H4 (cell line): ENCODE results near the gene PHKB. TPM values are rescaled to one million over a fixed set of nuclear protein-coding genes. Genes with fewer than 3 reads are reported as not detected.
"Not testable (repeated sequence)": the region's sequence is repeated elsewhere in the genome, so short reads cannot be mapped to it uniquely, and the experiment has no call there.

Experiments used
- DNase-seq: peaks from one replicate; pipeline ENCODE4 v3.0.0-alpha.2; 2015; ENCODE audit warnings: low spot score
- total RNA-seq: library from RNA; depleted of rRNA; stranded (reverse); fragments of >200 nt; shearing (Covaris generic); gene quantifications from 2 replicates; pipeline ENCODE4 v1.2.3, GENCODE V29; 2014; rRNA removed

PHKB gene
- 43.0 and 46.4 TPM in 2 replicates for total RNA-seq

GRCh38 chr16:47460711-47461597 is at the start of gene PHKB, which contains the start of gene ITFG1:
PHKB (plus strand) TSS chr16:47461331; CDS start chr16:47461351, 20 bp downstream.
ITFG1 (minus strand) TSS chr16:47461063; CDS start chr16:47461045, 18 bp downstream.
- DNase-seq: peak; percentile 88

- DNase-seq: no peak
These were observed 48.1 kb upstream of the PHKB start for GRCh38 chr16:47413041-47413440.

DNA sequence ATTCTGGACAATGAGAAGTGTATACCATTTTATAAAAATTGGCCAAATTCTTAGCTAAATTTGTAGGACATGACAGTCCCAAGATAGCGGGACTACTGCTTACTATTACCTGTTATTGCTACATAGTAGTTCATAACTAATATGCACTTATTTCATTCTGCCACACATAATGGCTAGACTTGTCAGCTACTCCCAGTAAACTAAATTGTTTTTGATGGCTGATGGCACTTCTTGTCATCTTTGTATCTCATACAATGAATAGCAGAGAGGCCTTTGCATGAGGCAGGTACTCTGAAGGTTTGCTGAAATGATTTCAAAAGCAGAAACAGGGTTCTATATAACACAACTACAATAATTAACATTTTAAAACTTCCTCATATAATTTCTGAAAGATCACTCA is 44.3 kb upstream of the PHKB start:
- no peak for DNase-seq

- no peak for DNase-seq
These were observed 36.3 kb upstream of the PHKB start for GRCh38 chr16:47424846-47425245.

GRCh38 chr16:47426806-47427205 is 34.3 kb upstream of the PHKB start:
- no peak for DNase-seq

DNA sequence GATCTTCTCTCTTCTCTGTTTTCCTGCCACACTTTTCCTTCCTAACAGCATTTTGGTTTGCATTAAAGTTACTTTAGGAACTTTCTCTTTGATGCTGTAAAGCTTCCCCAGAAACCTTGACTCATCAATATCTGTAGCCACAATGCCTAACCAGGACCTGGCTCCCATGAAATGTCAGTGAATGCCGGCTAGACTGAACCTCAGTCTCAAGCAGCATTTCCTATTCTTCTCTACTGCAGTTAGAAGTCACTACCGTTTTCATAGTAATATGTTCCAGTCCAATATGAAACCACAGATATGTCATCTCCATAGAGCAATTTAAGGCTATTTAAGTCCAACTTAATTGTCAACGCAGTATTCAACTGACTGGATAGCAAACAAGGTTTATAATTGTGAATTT is 29.2 kb upstream of the PHKB start:
- no peak for DNase-seq

DNA sequence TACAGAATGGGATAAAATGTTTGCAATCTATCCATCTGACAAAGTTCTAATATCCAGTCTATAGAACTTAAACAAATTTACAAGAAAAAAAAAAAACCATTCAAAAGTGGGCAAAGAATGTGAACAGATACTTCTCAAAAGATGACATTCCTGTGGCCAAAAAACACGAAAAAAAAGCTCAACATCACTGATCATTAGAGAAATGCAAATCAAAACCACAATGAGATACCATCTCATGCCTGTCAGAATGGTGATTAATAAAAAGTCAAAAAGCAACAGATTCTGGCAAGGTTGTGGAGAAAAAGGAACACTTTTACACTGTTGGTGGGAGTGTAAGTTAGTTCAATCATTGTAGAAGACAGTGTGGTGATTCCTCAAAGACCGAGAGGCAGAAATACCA is 26.9 kb upstream of the PHKB start:
- not testable (repeated sequence) for DNase-seq

- not testable (repeated sequence) for DNase-seq
These were observed 21.1 kb upstream of the PHKB start for GRCh38 chr16:47440066-47440465.

DNA sequence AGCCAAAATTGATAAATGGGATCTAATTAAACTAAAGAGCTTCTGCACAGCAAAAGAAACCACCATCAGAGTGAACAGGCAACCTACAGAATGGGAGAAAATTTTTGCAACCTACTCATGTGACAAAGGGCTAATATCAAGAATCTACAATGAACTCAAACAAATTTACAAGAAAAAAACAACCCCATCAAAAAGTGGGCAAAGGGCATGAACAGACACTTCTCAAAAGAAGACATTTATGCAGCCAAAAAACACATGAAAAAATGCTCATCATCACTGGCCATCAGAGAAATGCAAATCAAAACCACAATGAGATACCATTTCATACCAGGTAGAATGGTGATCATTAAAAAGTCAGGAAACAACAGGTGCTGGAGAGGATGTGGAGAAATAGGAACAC is 18.2 kb upstream of the PHKB start:
- DNase-seq: not testable (repeated sequence)

DNA sequence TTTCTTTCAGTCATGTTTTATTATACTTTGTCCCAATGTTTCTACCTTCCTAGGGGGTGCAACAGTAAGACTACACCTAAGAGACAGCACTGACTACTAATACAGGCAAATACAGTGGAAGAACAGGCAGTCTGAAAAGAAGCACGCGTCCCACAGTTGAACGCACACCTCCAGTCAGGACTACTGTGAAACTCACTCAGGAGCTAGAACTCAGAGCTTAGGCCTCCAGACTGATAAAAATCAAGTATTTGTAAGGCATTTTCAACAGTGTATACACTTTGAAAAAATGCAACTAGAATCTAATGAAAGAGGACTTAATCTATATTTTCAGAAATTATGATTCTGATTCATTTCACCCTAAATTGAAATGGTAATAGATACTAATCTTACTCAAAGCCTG is 14.7 kb upstream of the PHKB start:
- no peak for DNase-seq

DNA sequence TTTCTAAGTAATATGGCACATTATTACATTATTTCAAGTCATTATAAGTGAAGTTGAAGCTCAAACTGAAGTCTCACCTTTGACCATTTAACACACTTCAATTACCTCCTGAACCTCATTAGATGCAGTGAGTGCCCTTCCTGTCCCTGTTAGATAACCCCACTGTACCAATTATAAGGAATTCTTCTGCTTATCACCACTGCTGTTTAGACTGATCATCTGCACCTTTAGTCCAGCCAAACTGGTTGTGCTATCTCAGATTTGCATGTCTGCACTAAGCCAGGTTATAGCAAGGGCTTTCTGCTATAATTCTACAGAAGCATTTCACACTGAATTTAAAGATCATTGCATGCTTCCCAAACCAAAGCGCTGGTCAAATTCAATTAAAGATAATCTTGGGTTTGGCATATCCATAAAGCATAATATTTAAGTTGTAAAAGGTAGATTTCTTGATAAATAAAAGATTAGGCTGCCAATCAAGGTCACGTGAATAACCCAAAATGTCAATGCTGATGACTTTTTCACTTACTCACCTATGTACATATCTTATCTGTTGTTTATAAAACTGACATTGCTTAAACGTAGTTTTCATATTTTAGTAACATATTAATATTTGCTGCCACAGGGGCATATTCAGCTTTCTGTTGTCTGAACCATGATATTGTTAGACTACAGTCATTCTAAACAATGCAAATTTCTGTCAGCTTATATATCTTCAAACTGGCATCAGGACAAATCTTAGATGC is 12.1 kb upstream of the PHKB start:
- no peak for DNase-seq

- DNase-seq: no peak
These were observed 11.3 kb upstream of the PHKB start for GRCh38 chr16:47449788-47450187.

DNA sequence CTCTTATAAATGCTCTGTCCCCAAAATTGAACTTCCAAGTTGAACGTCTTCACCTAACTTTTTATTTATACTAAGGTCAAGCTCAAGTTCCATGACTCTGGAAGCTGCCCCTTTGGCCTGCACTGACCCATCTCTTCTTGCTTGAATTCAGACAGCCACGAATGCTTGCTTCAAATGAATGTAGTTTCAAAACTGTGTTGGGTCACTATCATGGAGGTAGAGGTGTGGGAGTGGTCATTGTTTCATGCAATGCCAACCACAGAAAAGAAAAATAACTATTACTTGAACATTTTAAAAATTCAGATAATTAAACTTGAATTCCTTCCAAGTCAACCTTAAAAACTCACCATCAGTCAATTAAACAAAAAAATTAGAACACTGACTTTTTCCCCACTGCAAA is 2.8 kb upstream of the PHKB start:
- no peak for DNase-seq

DNA sequence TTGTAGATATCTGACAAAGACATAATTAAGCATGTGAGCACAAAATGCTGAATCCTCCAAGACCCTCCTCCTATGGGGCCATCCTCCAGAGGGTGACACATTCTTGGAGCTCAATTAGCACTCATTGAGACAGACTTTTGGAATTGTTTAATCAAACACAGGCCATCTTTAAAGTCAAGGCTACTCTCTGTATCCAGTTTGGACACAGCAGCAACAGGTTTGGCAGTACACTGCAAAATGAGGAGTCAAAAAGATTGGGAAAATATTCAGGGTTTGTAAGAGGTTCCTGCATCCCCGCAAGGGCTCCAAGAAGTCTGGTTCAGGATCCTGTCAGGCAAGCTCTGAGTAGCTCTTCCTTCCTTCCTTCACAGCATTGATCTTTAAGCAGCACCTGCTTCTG is 1.5 kb upstream of the PHKB start:
- no peak for DNase-seq

- DNase-seq: no peak
These were observed 796 bp upstream of the PHKB start for GRCh38 chr16:47460359-47460710.

DNA sequence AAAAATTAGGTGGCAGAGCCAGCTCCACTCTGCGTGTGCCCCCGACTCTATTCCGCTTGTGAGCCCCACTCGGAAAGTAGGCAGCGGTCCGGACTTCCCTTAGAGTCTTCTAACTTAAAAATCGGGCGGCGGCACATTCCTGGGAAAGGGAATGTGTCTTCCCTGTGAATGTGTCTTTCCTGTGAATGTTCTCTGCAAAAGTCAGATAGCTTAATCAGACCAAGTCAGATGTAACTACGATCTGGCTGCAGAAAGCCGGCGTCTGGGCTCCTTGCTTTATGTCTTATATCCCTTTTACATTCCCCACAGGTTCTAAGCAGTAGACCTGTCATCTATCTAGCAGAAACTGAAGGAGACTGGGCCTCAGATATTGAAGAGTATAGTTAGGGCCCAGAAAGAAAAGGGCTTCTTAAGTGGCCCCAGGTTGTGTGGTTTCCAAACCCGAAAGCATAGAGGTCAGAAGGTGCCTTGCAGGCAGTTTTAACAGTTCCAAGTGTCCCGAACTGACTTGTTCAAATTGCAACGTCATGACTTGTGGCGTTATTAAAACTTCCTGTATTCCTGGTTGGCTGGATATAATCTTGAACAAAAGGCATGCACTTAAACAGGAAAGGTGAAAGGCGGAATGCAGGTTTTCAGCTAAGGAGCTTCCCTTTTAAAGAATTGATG is 601 bp downstream of the PHKB start:
- DNase-seq: peak; percentile 72

GRCh38 chr16:47463771-47464624 is 2.9 kb downstream of the PHKB start:
- DNase-seq: no peak

DNA sequence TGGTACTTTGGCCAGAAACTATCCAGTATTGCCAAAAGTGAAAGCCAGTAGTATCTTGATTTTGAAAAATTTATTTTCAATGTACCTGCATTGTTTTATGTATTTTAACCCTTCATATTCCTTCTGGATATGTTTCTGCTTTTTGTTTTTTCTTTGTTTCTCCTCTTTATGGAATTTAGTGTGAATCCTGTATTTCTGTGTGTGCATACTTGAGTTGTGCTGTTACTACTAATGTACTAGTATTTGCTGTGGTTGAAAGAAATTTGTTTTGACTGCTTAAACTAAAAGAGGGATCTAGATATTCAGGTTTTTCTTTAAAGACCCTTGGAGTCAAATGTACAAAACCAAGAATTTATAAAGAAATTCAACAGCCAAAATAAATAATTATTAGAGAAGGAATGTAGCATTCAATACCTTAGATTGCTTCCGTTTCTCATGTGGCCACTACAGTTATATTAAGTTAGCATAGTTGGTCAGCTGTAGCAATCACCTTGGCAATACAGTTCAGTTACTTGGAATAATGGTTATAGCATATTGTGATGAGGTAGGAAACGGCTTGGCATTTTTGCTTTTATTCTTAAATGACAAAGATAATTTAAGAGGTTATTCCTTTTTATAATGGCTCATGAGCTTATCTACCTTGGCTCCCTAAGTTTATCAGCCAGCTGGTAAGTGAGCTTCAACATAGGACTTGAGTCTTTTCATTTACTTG is 4.9 kb downstream of the PHKB start:
- DNase-seq: no peak

GRCh38 chr16:47467501-47467900 is 6.4 kb downstream of the PHKB start:
- no peak for DNase-seq

DNA sequence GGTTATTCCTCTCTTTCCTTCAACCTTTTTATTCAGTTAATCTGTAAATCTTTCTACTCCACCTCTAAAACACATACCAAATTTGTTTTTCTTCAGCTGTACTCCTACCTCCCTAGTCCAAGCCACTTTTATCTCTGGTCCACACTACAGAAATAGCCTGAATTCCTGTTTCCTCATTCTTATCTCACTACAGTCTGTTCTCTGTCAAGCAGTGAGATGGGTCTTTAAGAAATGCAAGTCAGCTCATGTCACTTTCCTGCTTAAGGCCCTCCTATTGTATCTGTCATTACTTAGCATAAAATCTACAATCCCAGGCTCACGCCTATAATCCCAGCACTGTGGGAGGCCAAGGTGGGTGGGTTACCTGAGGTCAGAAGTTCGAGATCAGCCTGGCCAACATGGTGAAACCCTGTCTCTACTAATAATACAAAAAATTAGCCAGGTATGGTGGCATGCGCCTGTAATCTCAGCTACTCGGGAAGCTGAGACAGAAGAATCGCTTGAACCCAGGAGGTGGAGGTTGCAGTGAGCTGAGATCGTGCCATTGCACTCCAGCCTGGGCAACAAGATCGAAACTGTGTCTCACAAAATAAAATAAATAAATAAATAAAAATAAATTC is 7.0 kb downstream of the PHKB start:
- not testable (repeated sequence) for DNase-seq
